Peyer's patch (tissue), 4 donors: Measurements from ENCODE around the gene TAF11L5.
"Not testable (repeated sequence)": the region's sequence is repeated elsewhere in the genome, so short reads cannot be mapped to it uniquely, and the experiment has no call there.

ENCODE experiments used
- POLR2A ChIP-seq, 2 donors: fragments of 450-650 bp; IDR thresholded peaks; one replicate each; pipeline ENCODE4 v1.5.1; 2017; ENCODE audit warnings: antibody characterized with exemption in 2 of 2, mild to moderate bottlenecking in 2 of 2, moderate library complexity in 2 of 2
- TF ChIP-seq, protein P1 (sequence below), 6 experiments: fragments of 450-650 bp in 4 of 6; fragments of 200-600 bp in 2 of 6; sonication (generic) in 1 of 6; IDR thresholded peaks; one replicate each; pipeline ENCODE4 v1.5.1; 2017 to 2019; ENCODE audit warnings: antibody characterized with exemption in 6 of 6, mild to moderate bottlenecking in 3 of 6, moderate library complexity in 1 of 6

DNA sequence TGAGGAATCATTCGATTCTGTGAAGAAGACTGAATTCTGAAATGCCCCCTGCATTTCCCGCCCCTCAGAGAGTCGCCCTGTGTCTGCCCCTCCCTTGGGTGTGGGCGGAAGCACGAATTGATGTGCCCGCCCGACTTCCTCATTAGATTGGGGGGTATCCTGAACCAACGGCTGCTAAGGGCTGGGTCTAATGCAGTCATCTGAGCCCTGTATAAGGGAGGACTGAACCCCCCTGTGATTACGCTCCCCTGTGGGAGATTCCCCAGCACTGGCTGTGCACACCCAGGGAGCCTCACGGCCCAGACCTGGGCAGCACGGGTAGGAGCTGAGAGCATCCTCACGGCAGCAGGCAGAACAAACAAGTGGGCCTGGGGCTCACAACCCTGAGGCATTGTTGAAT lies 7.5 kb upstream of the TAF11L5 start:
- TF ChIP-seq POLR2A (IDR thresholded peaks at IDR 0.05) = not testable (repeated sequence)
- TF ChIP-seq, protein P1, sequence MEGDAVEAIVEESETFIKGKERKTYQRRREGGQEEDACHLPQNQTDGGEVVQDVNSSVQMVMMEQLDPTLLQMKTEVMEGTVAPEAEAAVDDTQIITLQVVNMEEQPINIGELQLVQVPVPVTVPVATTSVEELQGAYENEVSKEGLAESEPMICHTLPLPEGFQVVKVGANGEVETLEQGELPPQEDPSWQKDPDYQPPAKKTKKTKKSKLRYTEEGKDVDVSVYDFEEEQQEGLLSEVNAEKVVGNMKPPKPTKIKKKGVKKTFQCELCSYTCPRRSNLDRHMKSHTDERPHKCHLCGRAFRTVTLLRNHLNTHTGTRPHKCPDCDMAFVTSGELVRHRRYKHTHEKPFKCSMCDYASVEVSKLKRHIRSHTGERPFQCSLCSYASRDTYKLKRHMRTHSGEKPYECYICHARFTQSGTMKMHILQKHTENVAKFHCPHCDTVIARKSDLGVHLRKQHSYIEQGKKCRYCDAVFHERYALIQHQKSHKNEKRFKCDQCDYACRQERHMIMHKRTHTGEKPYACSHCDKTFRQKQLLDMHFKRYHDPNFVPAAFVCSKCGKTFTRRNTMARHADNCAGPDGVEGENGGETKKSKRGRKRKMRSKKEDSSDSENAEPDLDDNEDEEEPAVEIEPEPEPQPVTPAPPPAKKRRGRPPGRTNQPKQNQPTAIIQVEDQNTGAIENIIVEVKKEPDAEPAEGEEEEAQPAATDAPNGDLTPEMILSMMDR (IDR thresholded peaks at IDR 0.05) = not testable (repeated sequence)
